SK-N-SH treated with all-trans-retinoic acid at 6 μM for 48 hours (cell line): ENCODE data around the gene CADM1.
A peak's percentile ranks its signal among the peaks of the same experiment; 100 is the strongest.
"Not testable (repeated sequence)": the region's sequence is repeated elsewhere in the genome, so short reads cannot be mapped to it uniquely, and the experiment has no call there.

Experiments
- ATAC-seq: fragments of 200-7000 bp; cut with Tn5 transposase; 3 replicates; pipeline ENCODE4 v1.9.1; 2020; ENCODE audit warnings: mild to moderate bottlenecking, moderate library complexity
- ARNTL ChIP-seq: fragments of 450-650 bp; formaldehyde crosslinking; IDR thresholded peaks from 2 replicates; pipeline ENCODE4 v1.5.0; 2020; ENCODE audit warnings: low read depth, mild to moderate bottlenecking, moderate library complexity, borderline replicate concordance
- BACH2 ChIP-seq: fragments of 250-450 bp; sonication (Bioruptor Pico); IDR thresholded peaks from 2 replicates; pipeline ENCODE4 v1.9.0; 2021; ENCODE audit warnings: mild to moderate bottlenecking, borderline replicate concordance
- CREB5 ChIP-seq: fragments of 250-450 bp; sonication (Bioruptor Pico); IDR thresholded peaks from 2 replicates; pipeline ENCODE4 v1.5.1; 2020; ENCODE audit warnings: low read depth, mild to moderate bottlenecking, moderate library complexity
- CSDC2 ChIP-seq: fragments of 250-450 bp; sonication (Bioruptor Pico); IDR thresholded peaks from 2 replicates; pipeline ENCODE4 v1.5.0; 2020; ENCODE audit warnings: mild to moderate bottlenecking, moderate library complexity
- CSRNP3 ChIP-seq: fragments of 250-450 bp; sonication (Bioruptor Pico); IDR thresholded peaks from 2 replicates; pipeline ENCODE4 v1.5.1; 2021; ENCODE audit warnings: mild to moderate bottlenecking, moderate library complexity
- ESRRG ChIP-seq: fragments of 250-450 bp; sonication (Bioruptor Pico); IDR thresholded peaks from 2 replicates; pipeline ENCODE4 v1.6.1; 2021; ENCODE audit warnings: mild to moderate bottlenecking
- GLIS3 ChIP-seq: fragments of 250-450 bp; sonication (Bioruptor Pico); IDR thresholded peaks from 2 replicates; pipeline ENCODE4 v1.5.0; 2020; ENCODE audit warnings: mild to moderate bottlenecking, moderate library complexity
- ISL1 ChIP-seq: fragments of 250-450 bp; sonication (Bioruptor Pico); IDR thresholded peaks from 2 replicates; pipeline ENCODE4 v2.1.2; 2022; ENCODE audit warnings: mild to moderate bottlenecking, moderate library complexity
- PATZ1 ChIP-seq: fragments of 250-450 bp; sonication (Bioruptor Pico); IDR thresholded peaks from 2 replicates; pipeline ENCODE4 v1.8.0; 2020; ENCODE audit warnings: mild to moderate bottlenecking, moderate library complexity, borderline replicate concordance
- POU6F1 ChIP-seq: fragments of 250-450 bp; sonication (Bioruptor Pico); IDR thresholded peaks from 2 replicates; pipeline ENCODE4 v1.8.0; 2021; ENCODE audit warnings: low read depth, mild to moderate bottlenecking, moderate library complexity, borderline replicate concordance
- PPARA ChIP-seq: fragments of 250-450 bp; sonication (Bioruptor Pico); IDR thresholded peaks from 2 replicates; pipeline ENCODE4 v1.5.0; 2020; ENCODE audit warnings: mild to moderate bottlenecking, borderline replicate concordance
- RARB ChIP-seq: fragments of 250-450 bp; sonication (Bioruptor Pico); IDR thresholded peaks from 2 replicates; pipeline ENCODE4 v1.8.0; 2021; ENCODE audit warnings: mild to moderate bottlenecking, moderate library complexity
- SNAI2 ChIP-seq: fragments of 250-450 bp; sonication (Bioruptor Pico); IDR thresholded peaks from 2 replicates; pipeline ENCODE4 v1.5.0; 2020; ENCODE audit warnings: mild to moderate bottlenecking, moderate library complexity
- TSHZ2 ChIP-seq: fragments of 250-450 bp; sonication (Bioruptor Pico); IDR thresholded peaks from 2 replicates; pipeline ENCODE4 v1.5.0; 2020; ENCODE audit warnings: mild to moderate bottlenecking, moderate library complexity
- ZC3H10 ChIP-seq: fragments of 250-450 bp; sonication (Bioruptor Pico); IDR thresholded peaks from 2 replicates; pipeline ENCODE4 v1.5.1; 2021; ENCODE audit warnings: mild to moderate bottlenecking, moderate library complexity
- ZFP3 ChIP-seq: fragments of 250-450 bp; sonication (Bioruptor Pico); IDR thresholded peaks from 2 replicates; pipeline ENCODE4 v1.5.0; 2020; ENCODE audit warnings: mild to moderate bottlenecking, moderate library complexity
- ZFP30 ChIP-seq: fragments of 450-650 bp; formaldehyde crosslinking; IDR thresholded peaks from 2 replicates; pipeline ENCODE4 v1.5.0; 2022; ENCODE audit warnings: mild to moderate bottlenecking, moderate library complexity
- ZNF565 ChIP-seq: fragments of 450-650 bp; formaldehyde crosslinking; conservative IDR thresholded peaks from 2 replicates; pipeline ENCODE4 v1.5.0; 2020; ENCODE audit warnings: low read depth, mild to moderate bottlenecking, moderate library complexity
- ZNF8 ChIP-seq: fragments of 450-650 bp; formaldehyde crosslinking; IDR thresholded peaks from 2 replicates; pipeline ENCODE4 v1.5.0; 2020; ENCODE audit warnings: mild to moderate bottlenecking, moderate library complexity

CADM1 gene

GRCh38 chr11:115476463-115477286, 27.5 kb downstream of the CADM1 start:
- ATAC-seq = no peak

GRCh38 chr11:115475564-115475963, 28.7 kb downstream of the CADM1 start:
- TF ChIP-seq CREB5 (CRISPR knock-in tag) (no peak), ESRRG (CRISPR knock-in tag) (no peak), POU6F1 (no peak), CSDC2 (CRISPR knock-in tag) (no peak)
- TF ChIP-seq, all 23 proteins: peak for 0
- no peak for ATAC-seq

More at GRCh38 chr11:115476463-115477286, 27.5 kb downstream of the CADM1 start:
- TF ChIP-seq ZFP30 (no peak), CSRNP3 (CRISPR knock-in tag) (no peak)

GRCh38 chr11:115474306-115474705, 29.9 kb downstream of the CADM1 start:
- TF ChIP-seq ZNF8 (CRISPR knock-in tag) = 0 out of 2 replicates have a peak, but pooled peaks have one; percentile 46
- ATAC-seq = not testable (repeated sequence)

GRCh38 chr11:115473167-115473566, 31.0 kb downstream of the CADM1 start:
- TF ChIP-seq TSHZ2 (CRISPR knock-in tag) = no peak
- no peak for TF ChIP-seq RARB (CRISPR knock-in tag)
- TF ChIP-seq ZNF8 (CRISPR knock-in tag) = no peak
- no peak for TF ChIP-seq CSRNP3 (CRISPR knock-in tag)
- no peak for TF ChIP-seq PATZ1 (CRISPR knock-in tag)
- TF ChIP-seq POU6F1 = no peak
- no peak for TF ChIP-seq ZNF565
- no peak for TF ChIP-seq ZFP3 (CRISPR knock-in tag)
- no peak for TF ChIP-seq CSDC2 (CRISPR knock-in tag)
- TF ChIP-seq BACH2 (CRISPR knock-in tag) = no peak
- no peak for TF ChIP-seq ARNTL (CRISPR knock-in tag)
- no peak for TF ChIP-seq CREB5 (CRISPR knock-in tag)
- no peak for TF ChIP-seq ISL1 (CRISPR knock-in tag)
- no peak for TF ChIP-seq ESRRG (CRISPR knock-in tag)
- TF ChIP-seq GLIS3 (CRISPR knock-in tag) = no peak
- no peak for TF ChIP-seq PPARA (CRISPR knock-in tag)
- TF ChIP-seq ZFP30 = no peak
- TF ChIP-seq ZC3H10 = no peak
- no peak for TF ChIP-seq SNAI2
- no peak for ATAC-seq
